ENCODE measurements around the gene MYO10.

Gene MYO10

GRCh38 chr5:16943846-16944678 lies 8.0 kb upstream of the MYO10 start:
- no peak for DNase-seq

DNA sequence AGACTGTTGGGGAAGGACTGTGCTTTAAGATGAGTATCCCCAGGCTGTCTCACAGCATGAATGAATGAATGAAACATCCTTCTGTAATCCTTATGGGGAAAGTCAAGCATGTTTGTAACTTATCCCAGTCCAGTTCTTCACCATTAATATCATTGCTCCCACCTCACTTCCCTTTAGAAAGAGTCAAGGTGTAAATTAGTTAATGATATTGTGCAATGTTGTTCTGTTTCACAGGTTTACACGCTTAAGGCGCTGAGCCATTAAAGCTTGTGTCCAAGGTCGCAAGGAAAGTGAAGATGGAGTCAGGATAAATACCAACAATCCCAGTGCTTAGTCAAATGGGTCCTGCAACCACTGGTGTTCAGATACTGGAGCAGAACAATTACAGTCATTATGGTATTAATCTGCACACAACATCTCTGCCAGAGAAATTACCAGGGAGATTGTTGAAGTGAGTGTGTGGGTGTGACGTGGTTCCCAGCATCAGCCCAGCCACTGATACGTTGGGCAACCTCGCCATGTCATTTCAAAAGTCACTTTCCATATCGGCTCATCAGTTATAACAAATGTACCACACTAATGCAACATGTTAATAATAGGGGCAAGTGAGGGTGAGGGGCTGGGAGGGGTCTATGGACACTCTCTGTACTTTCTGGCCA lies 1.5 kb upstream of the MYO10 start:
- no peak for DNase-seq

GRCh38 chr5:16936989-16937438 lies 926 bp upstream of the MYO10 start:
- DNase-seq = no peak

DNA sequence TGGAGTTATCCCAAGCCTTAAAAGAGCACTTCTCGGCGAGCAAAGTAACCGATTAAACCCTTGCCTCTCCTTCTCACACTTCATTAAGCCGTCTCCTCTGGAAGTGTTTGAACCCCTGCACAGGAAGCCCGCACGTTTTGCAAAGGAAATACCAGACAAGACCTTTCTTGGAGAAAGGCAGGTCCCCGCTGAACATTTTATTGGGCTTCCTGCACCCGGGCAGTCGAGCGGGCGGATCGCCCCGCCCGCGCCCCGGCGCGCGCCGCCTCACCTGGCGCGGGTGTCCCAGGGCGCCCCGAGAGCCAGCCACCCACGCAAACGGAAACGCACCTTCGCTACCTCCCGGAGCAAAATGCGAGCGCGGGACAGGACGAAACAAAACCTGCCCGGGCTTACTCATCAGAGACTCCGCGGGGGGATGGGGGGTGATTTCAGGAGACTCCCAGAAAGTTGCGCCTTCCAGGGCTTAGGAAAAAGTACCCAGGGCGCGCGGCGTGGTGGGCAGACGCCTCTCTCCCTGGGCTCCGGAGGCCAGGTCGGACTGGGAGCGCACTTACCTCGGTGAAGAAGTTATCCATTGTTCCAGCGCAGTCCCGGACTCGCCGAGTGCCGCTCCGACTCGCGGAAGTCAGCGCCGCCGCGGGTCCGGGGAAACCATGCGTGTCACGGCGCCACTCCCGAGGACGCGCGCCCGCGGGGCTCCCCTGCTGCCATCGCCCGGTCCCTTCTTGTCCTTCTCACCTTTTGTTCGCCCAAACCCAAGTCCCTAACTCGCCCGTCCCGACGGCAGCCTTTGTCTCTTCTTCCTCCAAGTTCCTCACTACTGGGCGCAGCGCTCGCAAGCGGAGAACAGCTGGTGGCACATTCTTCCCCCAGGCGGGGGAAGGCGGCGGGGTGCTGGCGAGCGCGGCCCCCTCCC lies 598 bp downstream of the MYO10 start:
- DNase-seq = peak in 11 of 51 donors; percentile 5 to 36 (median 22)

DNA sequence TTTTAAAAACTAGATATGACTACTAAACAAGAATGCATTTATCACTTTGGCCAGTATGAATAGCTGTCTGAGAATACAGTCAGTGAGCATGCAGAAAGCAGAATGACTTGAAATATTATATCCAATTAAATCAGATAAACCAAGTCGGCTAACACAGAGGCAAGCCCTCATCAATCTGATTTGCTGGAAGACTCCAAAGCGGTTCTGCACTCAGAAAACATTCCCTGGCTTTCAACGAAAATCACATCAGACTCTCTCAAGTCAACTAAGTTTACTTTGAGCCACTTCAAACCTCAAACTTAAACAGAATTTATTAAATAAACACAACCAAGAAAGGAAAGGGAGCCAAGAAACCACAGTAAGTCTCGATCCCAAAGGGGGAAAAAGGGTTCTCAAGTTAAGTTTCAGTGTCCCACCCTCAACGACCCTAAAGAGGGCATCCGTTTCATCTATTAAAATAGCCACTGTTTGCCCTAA lies 1.4 kb downstream of the MYO10 start:
- no peak for DNase-seq

- DNase-seq = peak in 8 of 51 donors; percentile 0 to 26 (median 4)
Observed at GRCh38 chr5:16934123-16934522, 2.0 kb downstream of the MYO10 start.

DNA sequence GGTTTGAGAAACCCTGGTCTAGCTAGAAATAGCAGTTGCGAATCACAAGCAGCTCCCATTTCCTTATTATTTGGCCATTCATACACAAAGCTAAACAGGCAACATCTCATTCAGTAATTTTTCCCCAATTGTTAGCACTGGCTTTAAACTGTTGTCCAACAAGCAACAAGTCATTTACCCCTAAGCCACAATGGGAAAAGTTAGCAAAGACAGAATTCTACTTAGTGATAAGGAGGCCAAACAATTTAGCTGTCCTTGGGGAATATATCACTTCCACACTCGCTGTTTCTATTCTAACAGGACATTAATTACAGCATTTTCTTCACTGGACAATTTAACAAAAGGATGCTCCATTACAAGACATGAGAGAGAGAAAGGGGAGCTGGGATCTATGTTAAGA lies 2.8 kb downstream of the MYO10 start:
- no peak for DNase-seq

GRCh38 chr5:16932401-16932800 lies 3.7 kb downstream of the MYO10 start:
- no peak for DNase-seq

DNA sequence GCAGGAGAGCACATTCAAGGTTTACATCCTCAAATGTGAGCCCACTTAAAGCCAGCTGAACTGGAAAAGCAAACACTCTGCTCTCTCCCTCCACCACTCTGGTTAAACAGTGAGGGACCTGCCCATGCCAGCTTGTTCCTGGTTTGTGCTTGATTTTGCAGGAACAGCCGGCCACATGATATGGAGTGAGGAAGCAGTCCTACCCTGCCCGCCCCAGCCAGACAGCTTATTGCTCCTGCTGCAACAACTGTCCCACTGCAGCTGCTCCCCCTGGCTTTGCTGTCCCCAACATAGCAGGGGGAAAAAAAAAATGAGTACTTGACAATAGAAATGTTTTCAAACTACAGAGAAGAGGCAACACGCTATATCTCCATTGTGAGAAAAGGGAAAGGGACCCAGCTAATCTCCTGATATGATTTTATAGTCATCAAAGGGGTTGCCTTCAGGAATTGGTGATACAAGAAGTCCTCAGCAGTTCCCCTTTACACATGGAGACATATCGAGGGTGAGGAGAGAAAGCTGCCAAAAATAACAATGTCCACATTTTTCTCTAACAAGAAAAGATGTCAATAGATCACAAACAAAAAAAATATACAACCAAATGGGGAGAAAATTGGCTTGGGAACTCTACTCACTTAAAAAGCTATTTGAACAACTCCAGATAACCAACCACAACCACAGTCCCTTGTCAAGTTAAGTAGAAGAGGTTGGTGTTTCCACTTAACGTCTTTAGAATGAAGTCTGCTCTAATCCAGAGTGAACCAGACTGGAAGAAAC lies 4.6 kb downstream of the MYO10 start:
- no peak for DNase-seq

- DNase-seq = no peak
Observed at GRCh38 chr5:16930496-16930895, 5.6 kb downstream of the MYO10 start.

DNA sequence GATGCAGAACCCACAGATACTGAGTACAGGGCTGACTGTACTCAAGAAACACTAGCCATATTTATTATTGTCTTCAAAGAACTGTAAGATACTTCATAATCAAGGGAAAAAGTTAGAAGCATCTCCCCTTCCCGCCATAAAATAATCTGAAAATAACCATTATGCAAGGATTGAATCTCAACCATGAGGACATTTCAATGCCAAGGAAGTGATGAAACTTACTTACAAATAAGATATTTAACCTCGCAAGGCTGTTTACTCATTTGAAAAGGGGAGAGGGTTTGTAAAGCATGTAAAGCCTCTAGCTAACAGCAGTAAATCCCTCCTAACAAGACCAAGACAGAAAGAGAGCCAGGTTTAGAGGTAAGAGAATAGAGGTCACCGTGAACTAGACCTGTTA lies 6.3 kb downstream of the MYO10 start:
- no peak for DNase-seq

GRCh38 chr5:16929347-16929746 lies 6.7 kb downstream of the MYO10 start:
- no peak for DNase-seq

GRCh38 chr5:16927613-16928012 lies 8.5 kb downstream of the MYO10 start:
- DNase-seq = no peak

GRCh38 chr5:16926417-16926816 lies 9.7 kb downstream of the MYO10 start:
- DNase-seq = no peak

DNA sequence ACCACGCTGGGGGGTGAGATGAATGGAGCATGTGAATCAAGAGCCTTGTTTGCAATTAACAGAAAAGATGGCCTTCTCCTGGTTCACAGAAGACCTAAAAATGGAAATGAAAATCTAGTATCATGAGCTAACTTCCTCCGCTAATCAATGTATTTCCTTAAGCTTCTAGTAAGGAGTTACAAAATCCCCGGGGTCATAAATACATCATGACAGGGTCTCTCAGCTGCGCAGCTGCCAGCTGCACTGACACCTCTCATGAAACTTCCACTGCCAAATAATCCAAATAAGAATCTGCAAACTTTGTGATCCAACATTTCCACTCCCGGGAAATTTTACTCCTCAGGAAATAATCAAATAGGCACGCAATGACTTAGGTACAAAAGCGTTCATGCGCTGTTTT lies 11.9 kb downstream of the MYO10 start:
- no peak for DNase-seq

GRCh38 chr5:16922430-16922829 lies 13.7 kb downstream of the MYO10 start:
- no peak for DNase-seq

- DNase-seq = no peak
Observed at GRCh38 chr5:16921211-16921610, 14.9 kb downstream of the MYO10 start.

GRCh38 chr5:16920109-16920816 lies 15.8 kb downstream of the MYO10 start:
- DNase-seq = no peak

- DNase-seq = no peak
Observed at GRCh38 chr5:16918891-16919671, 17.0 kb downstream of the MYO10 start.

Measured in hypothalamus (tissue), 51 donors.